Small intestine (tissue), 7 donors: ENCODE measurements around the gene ARID3A. TPM values are rescaled to one million over a fixed set of nuclear protein-coding genes. Genes with fewer than 3 reads are reported as not detected.

ENCODE experiments used
- DNase-seq, 2 donors: peaks; one replicate each; pipeline versions ENCODE4 v3.0.0 to v3.0.0-alpha.2; 2013
- FAIRE-seq: peaks from 2 replicates; lab custom pipeline; 2012; peaks lifted over from hg19 to GRCh38; lab: Jason Lieb, UNC
- H3K27ac ChIP-seq, 3 donors: one replicate each; pipeline ENCODE4 v1.5.1; 2013; ENCODE audit warnings: low read length in 2 of 3, mild to moderate bottlenecking in 2 of 3, control low read depth in 1 of 3, inconsistent platforms in 1 of 3, low read depth in 1 of 3, moderate library complexity in 1 of 3
- H3K27me3 ChIP-seq, 3 donors: one replicate each; pipeline ENCODE4 v1.6.1; 2013; ENCODE audit warnings: low read length in 3 of 3, inconsistent platforms in 1 of 3; ENCODE audit not compliant: control insufficient read depth in 3 of 3, insufficient read depth in 3 of 3
- H3K36me3 ChIP-seq, 3 donors: one replicate each; pipeline ENCODE4 v1.6.1; 2013; ENCODE audit warnings: low read length in 3 of 3, inconsistent platforms in 1 of 3, low read depth in 1 of 3, mild to moderate bottlenecking in 1 of 3, moderate library complexity in 1 of 3; ENCODE audit not compliant: control insufficient read depth in 3 of 3, insufficient read depth in 2 of 3
- H3K4me1 ChIP-seq, 3 donors: one replicate each; pipeline ENCODE4 v1.6.1; 2013; ENCODE audit warnings: low read length in 2 of 3, inconsistent platforms in 1 of 3, low read depth in 1 of 3, mild to moderate bottlenecking in 1 of 3, moderate library complexity in 1 of 3; ENCODE audit not compliant: control insufficient read depth in 3 of 3, insufficient read depth in 2 of 3
- H3K4me3 ChIP-seq, 3 donors: one replicate each; pipeline ENCODE4 v1.5.1; 2013; ENCODE audit warnings: low read length in 3 of 3, control low read depth in 1 of 3, inconsistent platforms in 1 of 3, low read depth in 1 of 3, mild to moderate bottlenecking in 1 of 3, moderate library complexity in 1 of 3
- H3K9me3 ChIP-seq, 2 donors: one replicate each; pipeline ENCODE4 v1.6.1; 2013; ENCODE audit warnings: low read depth in 1 of 2, low read length in 1 of 2; ENCODE audit not compliant: control insufficient read depth in 2 of 2, insufficient read depth in 1 of 2
- WGBS, 3 donors: extraction: QIAGEN DNeasy Blood & Tissue Kit; methylation state at CpG; one replicate each; pipeline ENCODE4 v1.1.7; 2013; 5-methylcytosine and 5-hydroxymethylcytosine counted together
- polyA plus RNA-seq, 4 donors: library from polyadenylated mRNA; stranded (reverse) in 3 of 4; unstranded in 1 of 4; fragments of 200-250 nt in 3 of 4; fragments of 120-200 nt in 1 of 4; gene quantifications; one replicate each; pipeline versions ENCODE4 v1.2.1 to v1.2.3, GENCODE V29; 2013
- donor health status: healthy with polysubstance abuse.
- donor health status: control.
- donor health status: control.
- donor health status: Bipolar disorder and iron deficiency.
- donor health status: healthy.

The ARID3A gene
- polyA plus RNA-seq, 4 donors = 1.3 to 242 (median 4.8) TPM

DNA sequence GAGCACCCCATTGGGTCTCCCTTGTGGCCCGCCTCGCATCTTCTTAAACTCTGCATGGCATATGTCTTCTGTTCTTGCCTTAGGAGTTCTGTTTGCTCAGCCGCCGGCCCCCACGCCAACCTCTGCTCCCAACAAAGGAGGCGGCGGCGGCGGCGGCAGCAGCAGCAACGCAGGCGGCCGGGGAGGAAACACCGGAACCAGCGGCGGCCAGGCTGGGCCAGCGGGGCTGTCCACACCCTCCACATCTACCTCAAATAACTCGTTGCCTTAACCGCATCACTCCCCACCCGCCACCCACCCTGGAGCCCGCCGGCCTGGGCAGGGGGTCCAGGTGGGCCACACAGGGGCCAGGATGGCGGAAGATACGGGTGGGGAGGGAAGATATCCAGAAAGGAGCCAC, 46.0 kb downstream of the ARID3A start:
- 94 to 97% (median 96%) methylated on average over 21 to 24 of the region's 24 CpGs for WGBS, 3 donors
- Histone ChIP-seq H3K27ac (no peak overlapping the region), H3K4me1 (no peaks in the 10 kb centered on the region), H3K36me3 (peaks cover 5 to 91% (median 6%) of the 10 kb centered on the region in 3 donors), H3K4me3 (no peak overlapping the region), H3K9me3 (peaks cover 2 to 15% of the 10 kb centered on the region in 2 donors), H3K27me3 (no peaks in the 10 kb centered on the region)
- DNase-seq = no peak
- no peak for FAIRE-seq

DNA sequence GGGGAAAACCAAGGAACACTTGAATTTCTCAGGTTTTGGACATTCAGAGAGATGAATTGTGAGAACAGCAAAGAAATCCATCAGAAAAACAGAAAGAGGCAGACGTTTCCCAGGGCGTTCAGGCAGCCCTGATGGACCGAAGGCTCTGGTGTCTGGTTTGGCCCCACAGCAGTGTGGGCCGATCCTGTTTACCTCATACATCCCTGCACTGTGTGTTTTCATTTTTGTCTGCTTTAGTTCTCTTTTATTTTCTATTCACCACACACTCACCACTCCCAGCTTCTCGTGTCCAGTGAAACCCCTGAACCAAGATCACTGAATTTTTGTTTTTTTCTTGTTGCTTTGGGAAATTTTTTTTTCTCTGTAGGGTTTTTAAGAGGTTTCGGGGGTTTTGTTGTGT, 46.4 kb downstream of the ARID3A start:
- WGBS, 3 donors = 94 to 99% (median 94%) methylated on average over 6 of the region's 6 CpGs
- no peak for FAIRE-seq
- H3K27ac ChIP-seq = no peak overlapping the region

DNA sequence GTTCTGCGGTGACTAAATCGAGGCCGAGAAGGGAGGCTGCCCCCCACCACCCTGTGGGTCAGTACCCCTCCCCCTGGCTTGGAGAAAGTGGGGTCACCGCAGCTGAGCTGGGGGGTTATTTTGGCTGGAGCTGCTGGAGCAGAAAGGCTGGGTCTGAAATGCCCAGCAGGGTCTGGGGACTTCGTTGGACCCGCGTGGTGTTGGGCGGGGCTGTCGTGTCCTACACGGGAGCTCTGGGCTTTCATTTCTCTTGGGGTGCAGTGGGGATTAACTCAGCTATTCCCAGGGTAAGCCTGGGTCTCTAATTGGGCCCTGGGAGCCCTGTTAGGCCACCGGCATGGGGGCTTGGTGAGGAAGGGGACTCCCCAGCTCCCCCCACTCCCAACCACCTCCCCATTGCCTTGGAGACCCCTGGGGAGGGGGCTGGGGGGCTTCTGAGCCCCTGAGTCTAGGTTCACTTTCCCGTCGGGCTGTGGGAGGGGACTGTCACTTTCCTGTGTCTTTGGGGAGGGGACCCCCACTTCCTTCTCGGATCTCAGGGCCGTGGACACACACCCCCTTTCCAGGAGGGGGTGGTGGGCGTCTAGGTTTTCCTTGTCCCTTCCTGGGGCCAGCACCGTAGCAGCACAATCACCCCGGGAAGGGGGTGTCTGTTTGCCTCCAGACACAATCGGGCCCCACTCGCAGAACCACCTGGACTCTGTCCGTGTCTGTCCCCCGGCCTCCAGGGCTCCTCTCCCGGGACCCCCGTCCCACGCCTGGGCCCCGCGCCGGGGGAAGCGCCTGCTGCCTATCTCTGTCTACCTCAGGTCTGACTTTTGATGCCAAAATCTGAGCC, 48.1 kb downstream of the ARID3A start:
- no peak overlapping the region for H3K27ac ChIP-seq
- FAIRE-seq (no peak), DNase-seq (no peak)
- WGBS, 3 donors = 81 to 87% (median 82%) methylated on average over 27 to 29 of the region's 29 CpGs
- no peaks in the 10 kb centered on the region for H3K4me1 ChIP-seq
- H3K9me3 ChIP-seq = peaks cover 2 to 13% of the 10 kb centered on the region in 2 donors
- H3K27me3 ChIP-seq = no peaks in the 10 kb centered on the region
- no peak overlapping the region for H3K4me3 ChIP-seq
- H3K36me3 ChIP-seq = peaks cover 3 to 78% (median 6%) of the 10 kb centered on the region in 3 donors

More for the DNA sequence above, 46.4 kb downstream of the ARID3A start:
- peaks cover 5 to 89% (median 6%) of the 10 kb centered on the region in 3 donors for H3K36me3 ChIP-seq
- H3K27me3 ChIP-seq = no peaks in the 10 kb centered on the region
- no peak overlapping the region for H3K4me3 ChIP-seq
- DNase-seq = no peak
- peaks cover 2 to 13% of the 10 kb centered on the region in 2 donors for H3K9me3 ChIP-seq
- H3K4me1 ChIP-seq = no peaks in the 10 kb centered on the region

DNA sequence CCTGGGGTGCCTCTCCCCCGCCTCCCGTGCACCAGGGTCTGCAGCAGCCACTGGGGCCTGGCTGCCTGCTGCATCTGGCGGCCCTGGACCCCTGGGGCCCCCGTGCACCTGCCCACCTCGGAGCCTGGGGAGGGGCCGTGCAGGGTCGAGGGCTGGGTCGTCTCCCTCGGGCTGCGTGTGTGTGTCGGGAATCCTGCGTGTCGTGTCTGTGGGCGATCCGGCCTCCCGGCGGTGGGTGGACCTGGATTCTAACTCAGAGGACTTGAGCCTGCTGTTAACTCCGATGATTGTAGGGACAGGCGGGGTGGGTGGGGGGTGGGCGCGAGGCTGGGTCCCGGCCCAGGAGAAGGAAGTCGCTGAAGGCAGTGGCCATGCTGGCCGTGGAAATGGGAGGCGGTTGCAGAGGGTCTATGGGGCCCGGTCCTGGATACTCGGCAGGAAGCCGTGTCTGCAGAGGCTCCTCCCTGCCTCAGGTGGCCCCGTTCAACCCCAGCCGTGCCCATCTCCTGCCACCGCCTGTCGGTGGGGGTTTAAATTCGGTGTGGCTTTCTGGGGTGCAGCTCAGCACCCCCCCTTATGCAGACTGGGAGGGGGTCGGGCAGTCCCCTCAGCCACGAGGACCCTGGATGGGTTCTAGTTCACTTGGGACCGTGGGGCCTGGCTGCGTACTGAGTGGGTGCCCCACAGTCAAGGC, 48.9 kb downstream of the ARID3A start:
- Histone ChIP-seq H3K36me3 (peaks cover 3 to 71% (median 6%) of the 10 kb centered on the region in 3 donors), H3K27ac (no peak overlapping the region), H3K9me3 (peaks cover 2 to 13% of the 10 kb centered on the region in 2 donors), H3K27me3 (no peaks in the 10 kb centered on the region), H3K4me3 (no peak overlapping the region), H3K4me1 (peaks cover 0 to 6% (median 0%) of the 10 kb centered on the region in 3 donors)
- FAIRE-seq (no peak), DNase-seq (peak in 1 of 2 donors; percentile 27)
- WGBS, 3 donors = 80 to 85% (median 84%) methylated on average over 31 to 37 of the region's 37 CpGs

DNA sequence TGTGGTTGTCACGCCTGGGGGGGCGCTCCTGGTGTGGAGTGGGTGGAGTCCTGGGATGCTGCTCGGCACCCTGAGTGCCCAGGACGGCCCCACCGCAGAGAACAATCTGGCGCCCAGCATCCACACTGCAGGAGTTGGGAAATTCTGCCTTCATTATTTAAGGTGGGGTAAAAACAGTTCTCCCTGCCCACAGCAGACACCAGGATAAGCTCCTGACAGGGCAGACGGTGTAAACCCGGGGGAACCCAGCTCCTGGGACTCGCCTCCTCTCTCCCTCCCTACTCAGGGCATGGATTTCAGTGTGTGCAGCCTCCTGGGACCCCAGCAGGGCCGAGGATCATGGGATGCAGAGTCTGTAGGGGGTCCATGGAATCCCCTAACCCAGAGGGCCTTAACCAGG, 50.6 kb downstream of the ARID3A start:
- Histone ChIP-seq H3K4me3 (no peak overlapping the region), H3K27ac (no peak overlapping the region), H3K36me3 (peaks cover 0 to 53% (median 3%) of the 10 kb centered on the region in 3 donors), H3K9me3 (no peaks in the 10 kb centered on the region), H3K4me1 (peaks cover 0 to 13% (median 0%) of the 10 kb centered on the region in 3 donors), H3K27me3 (no peaks in the 10 kb centered on the region)
- FAIRE-seq = no peak
- 67 to 82% (median 71%) methylated on average over 10 of the region's 10 CpGs for WGBS, 3 donors
- peak in 1 of 2 donors; percentile 33 for DNase-seq

DNA sequence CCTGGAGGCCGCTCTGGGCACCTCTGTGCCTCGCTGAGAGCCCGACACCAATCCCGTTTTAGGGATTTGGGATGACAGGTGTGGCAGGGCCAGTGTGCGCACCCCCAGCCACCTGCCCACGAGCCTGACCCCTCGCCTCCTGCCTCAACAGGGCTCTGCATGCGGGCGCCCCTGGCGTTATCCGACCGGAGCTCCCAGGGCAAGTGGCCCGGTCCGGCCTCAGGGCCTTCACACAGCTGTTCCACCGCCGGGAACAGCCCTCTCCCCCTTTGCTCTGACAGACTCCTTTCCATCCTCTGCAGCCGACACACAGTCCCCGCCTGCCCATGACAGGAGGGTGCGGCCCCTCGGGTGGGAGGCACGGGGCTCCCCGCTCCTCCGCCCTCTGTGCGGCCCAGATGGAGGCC, 51.2 kb downstream of the ARID3A start:
- H3K27ac ChIP-seq = no peak overlapping the region
- no peak for FAIRE-seq
- 72 to 86% (median 79%) methylated on average over 24 of the region's 24 CpGs for WGBS, 3 donors

DNA sequence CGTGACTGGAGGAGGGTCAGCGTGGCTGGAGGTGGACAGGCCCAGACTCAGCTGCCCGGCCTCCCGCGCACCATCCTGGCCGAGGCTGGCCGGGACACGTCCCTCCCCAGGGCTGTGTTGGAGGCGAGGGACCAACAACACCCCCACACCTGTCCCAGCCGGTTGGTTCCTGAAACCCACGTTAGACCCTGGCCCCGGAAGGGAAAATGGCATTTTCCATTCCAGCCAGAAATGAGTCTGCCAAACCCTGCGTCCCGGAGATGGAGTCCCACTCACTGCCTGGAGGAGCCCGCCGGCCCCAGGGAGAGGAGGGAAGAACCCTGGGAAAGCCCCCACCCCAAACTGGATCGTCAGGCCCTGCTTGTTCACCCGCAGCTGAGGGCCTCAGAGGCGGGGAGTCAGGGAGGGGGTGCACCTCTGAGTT, 53.5 kb downstream of the ARID3A start:
- Histone ChIP-seq H3K27ac (no peak overlapping the region), H3K4me3 (no peak overlapping the region), H3K36me3 (peaks cover 0 to 25% (median 0%) of the 10 kb centered on the region in 3 donors), H3K9me3 (no peaks in the 10 kb centered on the region), H3K27me3 (no peaks in the 10 kb centered on the region), H3K4me1 (peaks cover 0 to 23% (median 0%) of the 10 kb centered on the region in 3 donors)
- no peak for FAIRE-seq
- peak in 1 of 2 donors; percentile 33 for DNase-seq
- WGBS, 3 donors = 66 to 75% (median 75%) methylated on average over 19 of the region's 19 CpGs

More for the DNA sequence above, 51.2 kb downstream of the ARID3A start:
- Histone ChIP-seq H3K4me1 (peaks cover 0 to 13% (median 0%) of the 10 kb centered on the region in 3 donors), H3K9me3 (no peaks in the 10 kb centered on the region), H3K36me3 (peaks cover 0 to 47% (median 0%) of the 10 kb centered on the region in 3 donors), H3K4me3 (no peak overlapping the region), H3K27me3 (no peaks in the 10 kb centered on the region)
- no peak for DNase-seq
